Breast epithelium (tissue), 3 donors: ENCODE data around the gene CCDC178.

Experiments
- POLR2A ChIP-seq: fragments of 450-650 bp; IDR thresholded peaks from one replicate; pipeline ENCODE4 v1.6.1; 2016; ENCODE audit warnings: antibody characterized with exemption, mild to moderate bottlenecking, moderate library complexity
- POLR2AphosphoS5 ChIP-seq, 3 donors: sonication (generic); formaldehyde crosslinking; IDR thresholded peaks; one replicate each; pipeline ENCODE4 v1.6.1; 2017; ENCODE audit warnings: antibody characterized with exemption in 3 of 3
- TF ChIP-seq, protein P1 (sequence below), 3 donors: fragments of 450-650 bp; IDR thresholded peaks; one replicate each; pipeline ENCODE4 v1.5.1; 2016 to 2017; ENCODE audit warnings: antibody characterized with exemption in 3 of 3, mild to moderate bottlenecking in 3 of 3, moderate library complexity in 3 of 3

GRCh38 chr18:33316146-33316587 is 124.4 kb downstream of the CCDC178 start:
- TF ChIP-seq, protein P1, sequence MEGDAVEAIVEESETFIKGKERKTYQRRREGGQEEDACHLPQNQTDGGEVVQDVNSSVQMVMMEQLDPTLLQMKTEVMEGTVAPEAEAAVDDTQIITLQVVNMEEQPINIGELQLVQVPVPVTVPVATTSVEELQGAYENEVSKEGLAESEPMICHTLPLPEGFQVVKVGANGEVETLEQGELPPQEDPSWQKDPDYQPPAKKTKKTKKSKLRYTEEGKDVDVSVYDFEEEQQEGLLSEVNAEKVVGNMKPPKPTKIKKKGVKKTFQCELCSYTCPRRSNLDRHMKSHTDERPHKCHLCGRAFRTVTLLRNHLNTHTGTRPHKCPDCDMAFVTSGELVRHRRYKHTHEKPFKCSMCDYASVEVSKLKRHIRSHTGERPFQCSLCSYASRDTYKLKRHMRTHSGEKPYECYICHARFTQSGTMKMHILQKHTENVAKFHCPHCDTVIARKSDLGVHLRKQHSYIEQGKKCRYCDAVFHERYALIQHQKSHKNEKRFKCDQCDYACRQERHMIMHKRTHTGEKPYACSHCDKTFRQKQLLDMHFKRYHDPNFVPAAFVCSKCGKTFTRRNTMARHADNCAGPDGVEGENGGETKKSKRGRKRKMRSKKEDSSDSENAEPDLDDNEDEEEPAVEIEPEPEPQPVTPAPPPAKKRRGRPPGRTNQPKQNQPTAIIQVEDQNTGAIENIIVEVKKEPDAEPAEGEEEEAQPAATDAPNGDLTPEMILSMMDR (IDR thresholded peaks at IDR 0.05), result no peak
- TF ChIP-seq POLR2A (no peak), POLR2AphosphoS5 (IDR thresholded peaks at IDR 0.05) (no peak)
